GM21825 (cell line): ENCODE measurements around the gene ZNF611.
"Not testable (repeated sequence)": the region's sequence is repeated elsewhere in the genome, so short reads cannot be mapped to it uniquely, and the experiment has no call there.

ENCODE experiments used
- ATAC-seq: cut with Tn5 transposase; IDR thresholded peaks from one replicate; pipeline ENCODE4 v1.9.1; 2021; ENCODE audit warnings: mild to moderate bottlenecking, moderate library complexity; ENCODE audit not compliant: unreplicated experiment

ZNF611 gene

DNA sequence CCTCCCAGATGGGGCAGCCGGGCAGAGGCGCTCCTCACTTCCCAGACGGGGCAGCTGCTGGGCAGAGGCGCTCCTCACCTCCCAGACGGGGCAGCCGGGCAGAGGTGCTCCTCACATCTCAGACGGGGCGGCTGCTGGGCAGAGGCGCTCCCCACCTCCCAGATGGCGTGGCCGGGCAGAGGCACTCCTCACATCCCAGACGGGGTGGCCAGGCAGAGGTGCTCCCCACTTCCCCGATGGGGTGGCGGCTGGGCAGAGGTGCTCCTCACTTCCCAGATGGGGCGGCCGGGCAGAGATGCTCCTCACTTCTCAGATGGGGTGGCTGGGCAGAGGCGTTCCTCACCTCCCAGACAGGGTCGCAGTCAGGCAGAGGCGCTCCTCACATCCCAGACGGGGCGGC, 14.3 kb downstream of the ZNF611 start:
- ATAC-seq, result not testable (repeated sequence)

- no peak for ATAC-seq
These were observed 18.3 kb downstream of the ZNF611 start for GRCh38 chr19:52716522-52716921.

- ATAC-seq, result not testable (repeated sequence)
These were observed 18.9 kb downstream of the ZNF611 start for GRCh38 chr19:52715902-52716301.

GRCh38 chr19:52715330-52715729, 19.5 kb downstream of the ZNF611 start:
- not testable (repeated sequence) for ATAC-seq

DNA sequence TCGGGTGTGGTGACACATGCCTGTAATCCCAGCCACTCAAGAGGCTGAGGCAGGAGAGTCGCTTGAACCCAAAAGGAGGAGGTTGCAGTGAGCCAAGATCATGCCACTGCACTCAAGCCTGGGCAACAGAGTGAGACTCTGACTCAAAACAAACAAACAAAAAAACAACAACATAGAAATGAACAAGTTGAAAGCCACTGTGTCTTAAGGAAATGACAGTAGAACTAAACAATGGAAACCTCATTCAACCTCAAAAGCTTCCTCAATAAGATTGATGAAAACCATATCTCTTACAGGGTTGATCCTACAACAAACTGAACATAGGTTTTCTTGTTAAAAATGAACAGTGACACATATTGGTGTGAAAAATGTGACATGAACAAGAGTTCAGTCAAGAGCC, 21.8 kb downstream of the ZNF611 start:
- not testable (repeated sequence) for ATAC-seq

DNA sequence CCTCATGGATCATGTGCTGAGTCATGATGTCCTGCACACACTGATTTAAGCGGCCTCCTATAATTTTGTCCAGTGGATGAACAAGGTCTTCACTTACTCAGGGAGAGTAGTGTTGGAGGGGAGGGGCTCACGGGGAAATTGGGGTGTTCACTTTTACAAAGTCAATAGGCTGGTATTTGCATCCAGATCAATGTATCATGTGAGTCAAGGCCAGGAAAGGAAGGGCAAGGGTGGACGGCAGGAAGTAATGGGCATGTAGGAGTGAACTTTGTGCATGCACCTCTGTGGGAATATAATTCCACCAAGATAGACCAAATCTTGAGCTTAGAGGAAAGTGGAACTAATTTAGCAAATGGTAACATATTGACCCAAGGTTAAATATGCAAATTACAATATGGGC, 23.2 kb downstream of the ZNF611 start:
- ATAC-seq, result not testable (repeated sequence)

- ATAC-seq, result no peak
These were observed 24.3 kb downstream of the ZNF611 start for GRCh38 chr19:52710538-52710937.

GRCh38 chr19:52705615-52706014, 29.2 kb downstream of the ZNF611 start:
- ATAC-seq, result not testable (repeated sequence)

- ATAC-seq, result no peak
These were observed 30.9 kb downstream of the ZNF611 start for GRCh38 chr19:52703917-52704316.

DNA sequence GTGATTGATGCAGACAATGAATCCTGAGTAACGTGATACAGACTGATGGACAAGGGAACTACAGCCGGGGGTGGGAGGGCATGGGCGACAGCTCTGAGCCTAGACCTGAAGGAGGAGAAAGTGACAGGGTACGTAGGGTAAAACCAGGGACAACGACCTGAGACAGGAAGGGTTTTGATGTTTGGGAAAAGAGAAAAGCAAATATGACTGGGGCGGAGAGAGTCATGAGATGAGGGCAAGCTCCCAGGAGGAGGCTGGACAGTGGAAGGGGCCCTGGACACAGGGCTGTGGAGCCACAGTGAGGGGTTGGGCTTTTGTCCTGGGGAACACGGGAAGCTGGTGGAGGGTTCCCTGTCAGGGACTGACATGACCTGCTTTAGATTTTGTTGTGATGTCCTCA, 34.2 kb downstream of the ZNF611 start:
- no peak for ATAC-seq

DNA sequence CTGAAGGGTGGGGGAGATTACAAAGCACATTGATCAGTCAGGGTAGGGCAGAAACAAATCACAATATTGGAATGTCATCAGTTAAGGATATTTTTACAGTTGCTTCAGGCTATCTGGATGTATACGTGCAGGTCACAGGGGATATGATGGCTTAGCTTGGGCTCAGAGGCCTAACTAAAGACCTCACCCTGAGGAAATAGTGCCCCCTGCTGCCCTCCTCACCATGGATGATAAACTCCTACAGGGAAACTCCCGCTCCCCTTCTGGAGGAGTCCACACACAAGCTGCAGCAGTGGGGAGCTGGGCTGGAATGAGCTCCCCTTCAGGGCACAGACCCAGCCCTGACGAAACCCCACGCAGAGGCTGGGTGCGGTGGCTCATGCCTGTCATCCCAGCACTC, 35.3 kb downstream of the ZNF611 start:
- ATAC-seq, result not testable (repeated sequence)

GRCh38 chr19:52695996-52696395, 38.8 kb downstream of the ZNF611 start:
- no peak for ATAC-seq

GRCh38 chr19:52694921-52695320, 39.9 kb downstream of the ZNF611 start:
- no peak for ATAC-seq

DNA sequence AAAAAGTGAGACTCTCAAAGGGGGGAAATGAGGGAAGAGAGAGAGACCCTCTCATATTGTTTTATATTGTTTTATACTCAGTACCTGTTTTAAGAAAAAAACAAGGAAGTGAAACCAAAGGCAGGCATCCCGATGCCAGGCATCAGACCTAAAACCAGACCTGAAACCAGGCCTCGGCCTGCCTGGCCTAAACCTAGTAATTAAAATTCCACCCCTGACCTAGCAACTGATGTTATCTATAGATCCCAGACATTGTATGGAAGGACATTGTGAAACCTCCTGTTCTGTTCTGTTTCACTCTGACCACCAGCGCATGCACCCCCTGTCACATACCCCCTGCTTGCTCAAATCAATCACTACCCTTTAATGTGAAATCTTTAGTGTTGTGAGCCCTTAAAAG, 40.6 kb downstream of the ZNF611 start:
- ATAC-seq, result not testable (repeated sequence)

DNA sequence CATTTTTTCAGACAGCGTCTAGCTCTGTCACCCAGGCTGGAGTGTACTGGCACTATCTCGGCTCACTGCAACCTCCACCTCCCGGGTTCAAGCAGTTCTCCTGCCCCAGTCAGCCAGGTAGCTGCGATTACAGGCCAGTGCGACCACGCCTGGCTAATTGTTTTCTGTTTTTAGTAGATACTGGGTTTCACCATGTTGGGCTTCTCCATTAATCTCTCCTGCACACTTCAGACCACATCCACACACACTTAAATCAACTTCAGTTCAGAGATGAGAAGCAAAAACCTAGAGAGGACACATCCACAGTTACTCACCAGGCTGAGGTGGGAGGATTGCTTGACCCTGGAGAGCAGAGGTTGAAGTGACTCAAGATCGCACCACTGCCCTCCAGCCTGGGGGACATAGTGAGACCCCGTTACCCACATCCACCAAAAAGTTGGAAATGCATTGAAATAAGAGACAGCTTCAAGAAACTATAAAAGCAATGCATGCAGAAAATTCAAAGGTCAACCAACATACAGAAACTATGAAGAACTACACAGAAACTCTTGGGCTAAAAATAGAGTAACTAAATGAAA, 42.3 kb downstream of the ZNF611 start:
- no peak for ATAC-seq

DNA sequence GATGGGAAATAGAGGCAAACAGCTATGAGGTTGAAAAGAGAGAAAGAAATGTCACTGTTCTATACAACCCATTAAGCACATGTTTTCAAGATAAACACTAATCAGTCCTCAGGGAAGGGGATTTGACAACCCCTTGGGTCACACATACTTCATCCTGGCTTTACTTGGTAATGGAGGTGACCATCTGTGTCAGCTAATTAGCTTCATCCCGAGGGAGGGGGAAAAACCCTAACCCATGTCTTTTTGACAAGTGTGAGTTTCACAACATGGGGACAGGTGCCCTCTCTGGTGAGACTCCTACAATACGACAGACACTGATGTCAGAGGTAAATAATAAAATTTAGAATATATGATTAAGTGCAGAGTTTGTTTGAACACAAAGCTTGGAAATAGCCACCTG, 43.1 kb downstream of the ZNF611 start:
- ATAC-seq, result no peak

GRCh38 chr19:52691215-52691610, 43.6 kb downstream of the ZNF611 start:
- ATAC-seq, result no peak

GRCh38 chr19:52690369-52691214, 44.3 kb downstream of the ZNF611 start:
- ATAC-seq, result peak; percentile 86

DNA sequence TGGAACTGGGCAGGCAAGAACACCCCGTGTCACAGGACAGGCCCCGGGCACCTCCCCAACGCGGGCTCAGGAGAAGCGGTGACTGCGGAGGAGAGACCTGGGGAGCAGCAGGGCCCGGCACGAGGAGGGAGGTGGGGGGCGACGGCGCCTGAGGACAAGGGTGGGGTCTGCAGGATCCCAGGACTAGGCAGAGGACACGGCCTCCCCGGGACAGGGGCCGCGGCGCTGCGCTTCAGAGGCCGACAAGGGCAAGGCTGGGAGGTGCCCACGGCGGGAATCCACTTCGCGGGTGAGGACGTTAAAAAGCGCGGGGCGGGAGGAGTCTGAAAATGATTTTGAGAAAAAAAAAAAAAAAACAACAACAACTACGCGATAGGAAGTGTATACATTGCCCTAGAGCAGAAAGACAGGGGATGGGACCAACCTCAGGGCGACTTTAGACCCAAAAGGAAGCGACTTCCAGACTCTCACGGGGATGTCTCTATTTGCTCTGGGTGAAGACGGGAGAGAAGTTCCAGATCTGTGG, 44.9 kb downstream of the ZNF611 start:
- peak; percentile 43 for ATAC-seq

GRCh38 chr19:52688925-52689796, 45.7 kb downstream of the ZNF611 start:
- ATAC-seq, result not testable (repeated sequence)

- no peak for ATAC-seq
These were observed 46.5 kb downstream of the ZNF611 start for GRCh38 chr19:52688335-52688734.
